GM19099 (cell line): ENCODE data around the gene PLA2G2F.

Source experiments
- POLR2A ChIP-seq: IDR thresholded peaks from 3 replicates; pipeline ENCODE4 v1.6.1; 2011; ENCODE audit warnings: low read depth; ENCODE audit not compliant: insufficient read length; ENCODE audit errors: extremely low read depth

Gene PLA2G2F

GRCh38 chr1:20167126-20167525, 28.0 kb downstream of the PLA2G2F start:
- no peak for TF ChIP-seq POLR2A

- no peak for TF ChIP-seq POLR2A
These were observed 29.7 kb downstream of the PLA2G2F start for GRCh38 chr1:20168564-20169491.

GRCh38 chr1:20169932-20170331, 30.8 kb downstream of the PLA2G2F start:
- no peak for TF ChIP-seq POLR2A

- no peak for TF ChIP-seq POLR2A
These were observed 33.0 kb downstream of the PLA2G2F start for GRCh38 chr1:20172033-20172590.

GRCh38 chr1:20174937-20175666, 36.0 kb downstream of the PLA2G2F start:
- TF ChIP-seq POLR2A = no peak

GRCh38 chr1:20178634-20179370, 39.7 kb downstream of the PLA2G2F start:
- TF ChIP-seq POLR2A = no peak

GRCh38 chr1:20179371-20180128, 40.4 kb downstream of the PLA2G2F start:
- TF ChIP-seq POLR2A = no peak

GRCh38 chr1:20180129-20180843, 41.2 kb downstream of the PLA2G2F start:
- TF ChIP-seq POLR2A = no peak

- no peak for TF ChIP-seq POLR2A
These were observed 41.7 kb downstream of the PLA2G2F start for GRCh38 chr1:20180844-20181207.

GRCh38 chr1:20182415-20182814, 43.3 kb downstream of the PLA2G2F start:
- no peak for TF ChIP-seq POLR2A

GRCh38 chr1:20183035-20183434, 43.9 kb downstream of the PLA2G2F start:
- TF ChIP-seq POLR2A = no peak

- TF ChIP-seq POLR2A = no peak
These were observed 44.6 kb downstream of the PLA2G2F start for GRCh38 chr1:20183616-20184271.

- TF ChIP-seq POLR2A = no peak
These were observed 45.4 kb downstream of the PLA2G2F start for GRCh38 chr1:20184481-20184900.
